T-helper 2 cell treated with Interferon-gamma antibody and Interleukin-4, amounts not matched to agents 5 μg/mL and 100 μg/mL, for 36 hours (primary cell): ENCODE results near the gene CLTA.
A peak's percentile ranks its signal among the peaks of the same experiment; 100 is the strongest.
"Not testable (repeated sequence)": the region's sequence is repeated elsewhere in the genome, so short reads cannot be mapped to it uniquely, and the experiment has no call there.

Experiments
- DNase-seq: peaks from one replicate; pipeline ENCODE4 v3.0.0; 2021; ENCODE audit warnings: low spot score
- H3K27ac Mint-ChIP-seq: one replicate; pipeline ENCODE4 v1.8.0; 2021; ENCODE audit warnings: mild to moderate bottlenecking, mixed read lengths
- H3K27me3 Mint-ChIP-seq: one replicate; pipeline ENCODE4 v1.8.0; 2021; ENCODE audit warnings: low read depth, mixed read lengths
- H3K36me3 Mint-ChIP-seq: one replicate; pipeline ENCODE4 v1.8.0; 2021; ENCODE audit warnings: low read depth, mixed read lengths
- H3K4me1 Mint-ChIP-seq: one replicate; pipeline ENCODE4 v1.8.0; 2021; ENCODE audit warnings: low read depth, mixed read lengths
- H3K4me3 Mint-ChIP-seq: one replicate; pipeline ENCODE4 v1.8.0; 2022; ENCODE audit warnings: mild to moderate bottlenecking, moderate library complexity, mixed read lengths
- H3K9me3 Mint-ChIP-seq: one replicate; pipeline ENCODE4 v1.8.0; 2021; ENCODE audit warnings: mixed read lengths

The CLTA gene

GRCh38 chr9:36164372-36164771, 26.3 kb upstream of the CLTA start:
- no peak overlapping the region for H3K27ac Mint-ChIP-seq
- H3K27me3 Mint-ChIP-seq = peaks cover 2% of the 10 kb centered on the region
- no peak overlapping the region for H3K4me3 Mint-ChIP-seq
- H3K4me1 Mint-ChIP-seq = peaks cover 9% of the 10 kb centered on the region
- peaks cover 21% of the 10 kb centered on the region for H3K36me3 Mint-ChIP-seq
- no peaks in the 10 kb centered on the region for H3K9me3 Mint-ChIP-seq
- no peak for DNase-seq

- no peak for DNase-seq
- Mint-ChIP-seq H3K9me3 (no peaks in the 10 kb centered on the region), H3K36me3 (peaks cover 19% of the 10 kb centered on the region), H3K4me3 (peak overlapping the region; percentile 55), H3K27me3 (peaks cover 2% of the 10 kb centered on the region), H3K4me1 (peaks cover 9% of the 10 kb centered on the region), H3K27ac (no peak overlapping the region)
Observed at GRCh38 chr9:36164989-36165388, 25.7 kb upstream of the CLTA start.

GRCh38 chr9:36165826-36166167, 24.9 kb upstream of the CLTA start:
- Mint-ChIP-seq H3K4me3 (peak overlapping the region; percentile 34), H3K9me3 (no peaks in the 10 kb centered on the region), H3K36me3 (peaks cover 14% of the 10 kb centered on the region), H3K27me3 (peaks cover 2% of the 10 kb centered on the region), H3K4me1 (peaks cover 9% of the 10 kb centered on the region), H3K27ac (peak overlapping the region; percentile 31)
- DNase-seq = no peak

- peak overlapping the region; percentile 62 for H3K27ac Mint-ChIP-seq
Observed at GRCh38 chr9:36166168-36166927, 24.4 kb upstream of the CLTA start.

GRCh38 chr9:36169166-36169565, 21.6 kb upstream of the CLTA start, which contains the start of gene CCIN:
TSS of gene CCIN (plus strand) at chr9:36169388. CDS start at chr9:36169503, 115 bp downstream.
- no peak for DNase-seq
- H3K4me1 Mint-ChIP-seq = peaks cover 9% of the 10 kb centered on the region
- no peak within 1 kb of the TSS for H3K27ac Mint-ChIP-seq
- H3K9me3 Mint-ChIP-seq = no peaks in the 10 kb centered on the region
- H3K27me3 Mint-ChIP-seq = peaks cover 2% of the 10 kb centered on the region
- H3K4me3 Mint-ChIP-seq = no peak within 1 kb of the TSS
- H3K36me3 Mint-ChIP-seq = no peaks in the 10 kb centered on the region

More at GRCh38 chr9:36166168-36166927, 24.4 kb upstream of the CLTA start:
- DNase-seq = peak; percentile 83
- peak overlapping the region; percentile 77 for H3K4me3 Mint-ChIP-seq
- H3K36me3 Mint-ChIP-seq = peaks cover 14% of the 10 kb centered on the region
- peaks cover 9% of the 10 kb centered on the region for H3K4me1 Mint-ChIP-seq
- H3K9me3 Mint-ChIP-seq = no peaks in the 10 kb centered on the region
- H3K27me3 Mint-ChIP-seq = peaks cover 2% of the 10 kb centered on the region

GRCh38 chr9:36169708-36170107, 21.0 kb upstream of the CLTA start:
- H3K27ac Mint-ChIP-seq = no peak overlapping the region
- H3K36me3 Mint-ChIP-seq = no peaks in the 10 kb centered on the region
- H3K4me3 Mint-ChIP-seq = no peak overlapping the region
- no peaks in the 10 kb centered on the region for H3K9me3 Mint-ChIP-seq
- DNase-seq = no peak
- H3K4me1 Mint-ChIP-seq = peaks cover 11% of the 10 kb centered on the region
- H3K27me3 Mint-ChIP-seq = peaks cover 2% of the 10 kb centered on the region

GRCh38 chr9:36170531-36170930, 20.2 kb upstream of the CLTA start:
- no peak overlapping the region for H3K4me3 Mint-ChIP-seq
- H3K4me1 Mint-ChIP-seq = peaks cover 11% of the 10 kb centered on the region
- peaks cover 2% of the 10 kb centered on the region for H3K27me3 Mint-ChIP-seq
- H3K9me3 Mint-ChIP-seq = no peaks in the 10 kb centered on the region
- no peaks in the 10 kb centered on the region for H3K36me3 Mint-ChIP-seq
- H3K27ac Mint-ChIP-seq = no peak overlapping the region
- DNase-seq = no peak

GRCh38 chr9:36173861-36174260, 16.9 kb upstream of the CLTA start:
- peaks cover 6% of the 10 kb centered on the region for H3K4me1 Mint-ChIP-seq
- no peak overlapping the region for H3K4me3 Mint-ChIP-seq
- no peaks in the 10 kb centered on the region for H3K9me3 Mint-ChIP-seq
- no peak for DNase-seq
- no peak overlapping the region for H3K27ac Mint-ChIP-seq
- H3K27me3 Mint-ChIP-seq = peaks cover 2% of the 10 kb centered on the region
- no peaks in the 10 kb centered on the region for H3K36me3 Mint-ChIP-seq

GRCh38 chr9:36174271-36174670, 16.4 kb upstream of the CLTA start:
- H3K4me3 Mint-ChIP-seq = no peak overlapping the region
- H3K4me1 Mint-ChIP-seq = peaks cover 8% of the 10 kb centered on the region
- no peak for DNase-seq
- H3K27ac Mint-ChIP-seq = no peak overlapping the region
- H3K9me3 Mint-ChIP-seq = no peaks in the 10 kb centered on the region
- no peaks in the 10 kb centered on the region for H3K27me3 Mint-ChIP-seq
- no peaks in the 10 kb centered on the region for H3K36me3 Mint-ChIP-seq

GRCh38 chr9:36174731-36175130, 16.0 kb upstream of the CLTA start:
- peaks cover 8% of the 10 kb centered on the region for H3K4me1 Mint-ChIP-seq
- no peaks in the 10 kb centered on the region for H3K9me3 Mint-ChIP-seq
- no peak overlapping the region for H3K4me3 Mint-ChIP-seq
- no peaks in the 10 kb centered on the region for H3K27me3 Mint-ChIP-seq
- DNase-seq = no peak
- H3K36me3 Mint-ChIP-seq = no peaks in the 10 kb centered on the region
- H3K27ac Mint-ChIP-seq = no peak overlapping the region

- not testable (repeated sequence) for H3K9me3 Mint-ChIP-seq
Observed at GRCh38 chr9:36175209-36175608, 15.5 kb upstream of the CLTA start.

GRCh38 chr9:36176496-36176895, 14.2 kb upstream of the CLTA start:
- not testable (repeated sequence) for H3K4me3 Mint-ChIP-seq, H3K27me3 Mint-ChIP-seq, H3K27ac Mint-ChIP-seq, H3K36me3 Mint-ChIP-seq, H3K4me1 Mint-ChIP-seq, H3K9me3 Mint-ChIP-seq, DNase-seq

More at GRCh38 chr9:36175209-36175608, 15.5 kb upstream of the CLTA start:
- not testable (repeated sequence) for H3K4me1 Mint-ChIP-seq, DNase-seq, H3K4me3 Mint-ChIP-seq, H3K27me3 Mint-ChIP-seq, H3K36me3 Mint-ChIP-seq, H3K27ac Mint-ChIP-seq

- no peaks in the 10 kb centered on the region for H3K36me3 Mint-ChIP-seq
- H3K27me3 Mint-ChIP-seq = peaks cover 8% of the 10 kb centered on the region
- no peak overlapping the region for H3K27ac Mint-ChIP-seq
- DNase-seq = no peak
- no peak overlapping the region for H3K4me3 Mint-ChIP-seq
- no peaks in the 10 kb centered on the region for H3K9me3 Mint-ChIP-seq
- peaks cover 8% of the 10 kb centered on the region for H3K4me1 Mint-ChIP-seq
Observed at GRCh38 chr9:36177571-36177970, 13.2 kb upstream of the CLTA start.

- DNase-seq, H3K36me3 Mint-ChIP-seq, H3K27me3 Mint-ChIP-seq, H3K27ac Mint-ChIP-seq, H3K9me3 Mint-ChIP-seq, H3K4me1 Mint-ChIP-seq, H3K4me3 Mint-ChIP-seq: not testable (repeated sequence)
Observed at GRCh38 chr9:36180243-36180642, 10.5 kb upstream of the CLTA start.

- H3K4me3 Mint-ChIP-seq = no peak overlapping the region
- no peak overlapping the region for H3K27ac Mint-ChIP-seq
- peaks cover 5% of the 10 kb centered on the region for H3K27me3 Mint-ChIP-seq
- H3K4me1 Mint-ChIP-seq = peaks cover 16% of the 10 kb centered on the region
- DNase-seq = no peak
- H3K9me3 Mint-ChIP-seq = no peaks in the 10 kb centered on the region
- peaks cover 6% of the 10 kb centered on the region for H3K36me3 Mint-ChIP-seq
Observed at GRCh38 chr9:36187414-36187813, 3.3 kb upstream of the CLTA start.
